HG02840 (cell line): Measurements from ENCODE around the gene KRTAP2-4.
"Not testable (repeated sequence)": the region's sequence is repeated elsewhere in the genome, so short reads cannot be mapped to it uniquely, and the experiment has no call there.

Experiments used
- ATAC-seq: cut with Tn5 transposase; IDR thresholded peaks from one replicate; pipeline ENCODE4 v1.9.1; 2021; ENCODE audit warnings: mild to moderate bottlenecking, moderate library complexity, moderate number of reproducible peaks; ENCODE audit not compliant: unreplicated experiment, low FRiP score

The KRTAP2-4 gene

GRCh38 chr17:41065829-41066624 is at the start of gene KRTAP2-4:
TSS of gene KRTAP2-4 (minus strand) at chr17:41065879. CDS start at chr17:41065845, 34 bp downstream.
- ATAC-seq, result no peak

DNA sequence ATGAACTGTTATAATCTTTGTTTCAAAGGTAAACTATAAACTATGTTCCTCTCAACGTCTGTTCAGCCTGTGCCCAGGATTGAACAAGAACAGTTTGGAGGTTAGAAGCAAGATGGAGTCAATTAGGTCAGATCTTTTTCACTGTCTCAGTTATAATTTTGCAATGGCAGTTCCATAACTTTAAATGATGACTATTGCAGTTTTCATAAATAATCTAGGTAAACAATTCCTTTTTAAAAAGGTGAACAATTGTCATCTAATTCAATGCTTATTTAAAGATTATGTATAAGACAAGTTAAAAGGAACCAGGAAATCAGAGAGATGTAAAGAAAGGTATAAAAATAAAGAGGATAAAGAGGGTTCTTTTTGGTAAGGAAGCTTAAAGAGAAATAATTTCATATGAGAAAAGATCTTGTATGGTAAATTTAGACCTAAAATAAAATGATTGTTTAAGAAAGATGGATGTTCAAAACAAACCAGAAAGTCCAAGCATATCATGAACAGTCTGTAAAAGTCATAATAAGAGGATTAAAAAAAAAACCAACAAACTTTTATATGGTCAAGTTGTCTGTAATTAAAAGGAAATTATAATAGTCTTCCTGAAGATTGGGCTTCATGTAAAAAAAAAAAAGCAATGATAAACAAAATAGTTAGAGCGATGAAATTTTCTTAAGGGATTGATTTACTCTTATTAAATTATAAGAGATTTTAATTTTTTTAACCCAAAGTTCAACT is 45.6 kb upstream of the KRTAP2-4 start:
- no peak for ATAC-seq

GRCh38 chr17:41108728-41109386 is 43.2 kb upstream of the KRTAP2-4 start:
- not testable (repeated sequence) for ATAC-seq

DNA sequence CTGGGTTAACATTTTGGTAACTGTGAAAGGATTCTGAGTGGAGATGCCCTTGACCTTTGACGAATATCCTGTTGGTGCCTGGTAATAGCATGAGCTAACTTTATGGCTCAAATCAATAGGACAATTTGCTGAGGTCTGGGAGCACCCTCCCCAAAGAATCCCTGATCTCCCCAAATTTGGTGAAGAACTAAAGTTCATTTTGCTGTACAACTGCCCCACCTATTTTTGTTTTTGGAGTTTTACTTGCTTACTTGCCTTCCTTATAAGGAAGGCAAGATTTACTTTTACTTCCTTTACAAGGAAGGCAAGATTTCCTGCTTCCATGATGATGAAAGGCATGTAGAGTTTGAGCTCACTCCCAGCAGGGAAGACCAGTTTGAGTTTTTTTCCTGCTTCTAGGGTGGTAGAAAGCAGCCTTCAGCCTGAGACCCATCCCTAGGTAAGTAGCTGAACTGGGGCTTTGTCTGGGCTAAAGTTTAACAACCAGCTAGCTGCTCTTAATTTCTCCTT is 42.3 kb upstream of the KRTAP2-4 start:
- no peak for ATAC-seq

GRCh38 chr17:41105347-41105746 is 39.7 kb upstream of the KRTAP2-4 start, which contains the start of gene KRTAP4-9:
TSS of gene KRTAP4-9 (plus strand) at chr17:41105389. CDS start at chr17:41105389, 0 bp downstream.
- ATAC-seq, result not testable (repeated sequence)

DNA sequence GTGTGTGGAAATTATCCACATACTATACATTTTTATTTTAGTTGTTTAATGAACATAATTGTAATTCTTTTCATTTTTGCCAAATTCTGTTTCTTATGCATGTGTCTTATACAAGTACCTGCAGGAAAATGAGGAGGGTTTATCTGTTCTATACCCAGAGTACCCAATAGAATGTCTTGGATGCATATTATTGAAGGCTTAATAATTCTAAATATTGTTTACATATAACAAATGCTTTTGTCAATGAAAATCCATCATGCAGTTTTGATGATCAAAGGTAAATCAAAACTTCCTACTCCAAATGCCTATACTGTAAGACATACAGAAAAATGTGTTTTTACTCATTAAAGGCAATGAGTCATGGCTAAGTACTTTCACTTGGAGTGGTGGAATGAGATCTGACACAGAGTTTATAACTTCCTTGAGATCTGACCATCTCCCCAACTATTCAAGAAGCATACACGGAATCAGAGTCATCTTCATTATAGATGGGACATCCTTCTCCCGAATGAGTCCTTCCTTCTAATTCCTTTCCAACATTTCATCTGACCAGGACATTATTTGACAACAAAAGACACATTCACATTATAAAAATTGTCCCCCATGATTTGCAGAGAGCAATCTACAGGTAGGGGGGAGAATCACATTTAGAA is 38.8 kb upstream of the KRTAP2-4 start:
- not testable (repeated sequence) for ATAC-seq

DNA sequence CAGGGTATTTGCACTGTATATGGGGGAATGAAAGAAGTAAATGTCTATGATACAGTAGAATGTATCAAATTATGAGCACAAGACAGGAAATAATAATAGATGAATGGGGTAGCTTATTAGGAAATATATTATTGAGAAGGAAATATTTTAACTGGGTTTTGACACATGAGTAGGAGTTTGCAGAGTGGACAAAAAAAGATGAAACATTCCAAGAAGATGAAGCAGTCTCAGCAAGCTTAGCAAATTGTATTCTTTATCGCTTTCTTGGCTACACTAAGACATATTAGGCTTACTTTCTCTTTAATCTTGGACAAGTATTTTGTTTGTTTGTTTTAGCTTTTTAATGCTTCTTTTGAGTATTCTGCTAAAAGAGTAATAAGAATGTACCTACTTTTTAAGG is 38.2 kb upstream of the KRTAP2-4 start:
- ATAC-seq, result no peak

DNA sequence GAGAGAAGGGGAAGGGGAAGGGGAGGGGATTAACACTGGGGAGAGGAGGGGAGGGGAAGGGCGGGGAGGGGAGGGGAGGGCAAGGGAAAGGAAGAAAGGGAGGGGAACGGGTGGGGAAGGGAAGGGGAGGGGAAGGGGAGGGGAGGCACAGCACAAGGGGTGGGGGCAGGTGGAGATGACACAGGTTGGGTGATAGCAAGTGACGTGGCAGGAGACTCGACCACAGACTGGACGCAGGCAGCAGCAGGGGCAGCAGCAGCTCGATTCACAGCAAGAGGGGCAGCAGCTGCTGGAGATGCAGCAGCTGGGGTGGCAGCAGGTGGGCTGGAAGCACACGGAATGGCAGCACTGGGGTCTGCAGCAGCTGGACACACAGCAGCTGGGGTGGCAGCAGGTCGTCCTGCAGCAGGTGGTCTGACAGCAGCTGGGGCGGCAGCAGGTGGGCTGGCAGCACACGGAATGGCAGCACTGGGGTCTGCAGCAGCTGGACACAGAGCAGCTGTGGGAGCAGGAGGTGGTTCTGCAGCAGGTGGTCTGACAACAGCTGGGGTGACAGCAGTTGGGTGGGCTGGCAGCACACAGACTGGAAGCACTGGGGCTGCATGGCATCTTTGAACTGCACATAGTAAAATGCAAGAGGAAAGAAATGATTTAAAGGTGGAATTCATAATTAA is 36.0 kb upstream of the KRTAP2-4 start, which contains the start of gene KRTAP4-16:
TSS of gene KRTAP4-16 (minus strand) at position 624 of the 674 bp plus-strand sequence. CDS start at position 624, 0 bp downstream.
- no peak for ATAC-seq

- not testable (repeated sequence) for ATAC-seq
Observed at GRCh38 chr17:41099682-41100480, 34.2 kb upstream of the KRTAP2-4 start.

DNA sequence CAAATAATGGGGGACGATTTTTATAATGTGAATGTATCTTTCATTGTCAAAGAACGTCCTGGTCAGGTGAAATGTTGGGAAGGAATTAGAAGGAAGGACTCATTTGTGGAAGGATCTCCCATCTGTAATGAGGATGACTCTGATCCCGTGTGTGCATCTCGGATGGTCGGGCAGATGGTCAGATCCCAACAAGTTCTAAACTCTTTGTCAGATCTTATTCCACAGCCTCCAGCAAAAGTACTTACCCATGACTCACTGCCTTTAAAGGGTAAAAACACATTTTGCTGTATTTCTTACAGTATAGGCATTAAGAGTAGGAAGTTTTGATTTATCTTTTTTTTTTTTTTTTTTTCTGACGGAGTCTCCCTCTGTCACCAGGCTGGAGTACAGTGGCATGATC is 32.8 kb upstream of the KRTAP2-4 start:
- no peak for ATAC-seq

DNA sequence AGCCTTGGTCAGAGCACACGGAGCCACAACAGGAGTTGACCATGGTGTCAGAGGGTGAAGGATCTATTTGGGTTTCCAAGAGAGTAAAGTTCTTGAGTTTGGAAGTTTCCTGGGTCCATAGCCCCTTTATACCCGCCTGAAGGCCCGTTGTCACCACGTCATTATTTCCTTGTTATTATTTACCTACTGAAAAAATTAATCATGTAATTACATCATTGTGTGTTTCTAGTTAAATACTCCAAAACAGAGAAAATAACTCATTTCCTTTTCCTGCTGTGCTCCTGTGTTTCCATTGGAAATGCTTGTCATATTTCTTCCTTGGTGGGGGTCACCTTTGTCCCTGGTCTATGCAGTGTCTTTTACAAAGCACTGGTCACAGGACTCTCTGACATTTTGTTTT is 32.4 kb upstream of the KRTAP2-4 start, which contains the start of gene KRTAP4-8:
TSS of gene KRTAP4-8 (minus strand) at position 101 of the 400 bp plus-strand sequence. CDS start at position 43, 58 bp downstream.
- ATAC-seq, result no peak

GRCh38 chr17:41096055-41096454 is 30.4 kb upstream of the KRTAP2-4 start:
- no peak for ATAC-seq

- ATAC-seq, result not testable (repeated sequence)
Observed at GRCh38 chr17:41088760-41089352, 23.2 kb upstream of the KRTAP2-4 start.

DNA sequence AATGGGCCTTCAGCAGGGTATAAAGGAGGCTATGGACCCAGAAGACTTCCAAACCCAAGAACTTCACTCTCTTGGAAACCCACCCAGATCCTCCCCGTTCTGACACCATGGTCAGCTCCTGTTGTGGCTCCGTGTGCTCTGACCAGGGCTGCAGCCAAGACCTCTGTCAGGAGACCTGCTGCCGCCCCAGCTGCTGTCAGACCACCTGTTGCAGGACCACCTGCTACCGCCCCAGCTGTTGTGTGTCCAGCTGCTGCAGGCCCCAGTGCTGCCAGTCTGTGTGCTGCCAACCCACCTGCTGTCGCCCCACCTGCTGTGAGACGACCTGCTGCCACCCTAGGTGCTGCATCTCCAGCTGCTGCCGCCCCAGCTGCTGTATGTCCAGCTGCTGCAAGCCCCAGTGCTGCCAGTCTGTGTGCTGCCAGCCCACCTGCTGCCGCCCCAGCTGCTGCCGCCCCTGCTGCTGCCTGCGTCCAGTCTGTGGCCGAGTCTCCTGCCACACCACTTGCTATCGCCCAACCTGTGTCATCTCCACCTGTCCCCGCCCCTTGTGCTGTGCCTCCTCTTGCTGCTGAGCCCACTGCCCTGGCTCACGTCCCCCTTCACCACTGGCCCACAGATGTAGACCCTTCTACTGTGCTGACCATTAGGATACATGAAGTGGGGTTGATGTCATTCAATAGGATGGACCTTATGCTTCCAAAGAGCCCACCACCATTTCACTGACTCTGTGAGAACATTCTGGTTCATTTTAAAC is 18.6 kb upstream of the KRTAP2-4 start, which contains the start of gene KRTAP4-7:
TSS of gene KRTAP4-7 (plus strand) at position 51 of the 757 bp plus-strand sequence. CDS start at position 108, 57 bp downstream.
- ATAC-seq, result not testable (repeated sequence)

- ATAC-seq, result not testable (repeated sequence)
Observed at GRCh38 chr17:41083427-41083826, 17.7 kb upstream of the KRTAP2-4 start.

DNA sequence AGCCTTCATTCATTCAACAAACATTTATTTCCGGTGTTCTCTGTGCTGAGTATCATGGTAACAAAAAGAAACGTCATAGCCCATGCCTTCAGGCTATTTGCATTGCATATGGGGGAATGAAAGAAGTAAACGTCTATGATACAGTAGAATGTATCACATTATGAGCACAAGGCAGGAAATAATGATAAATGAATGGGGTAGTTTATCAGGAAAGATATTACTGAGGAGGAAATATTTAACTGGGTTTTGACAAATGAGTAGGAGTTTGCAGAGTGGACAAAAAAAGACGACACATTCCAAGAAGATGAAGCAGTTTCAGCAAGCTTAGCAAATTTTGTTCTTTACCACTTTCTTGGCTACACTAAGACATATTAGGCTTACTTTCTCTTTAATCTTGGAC is 16.9 kb upstream of the KRTAP2-4 start:
- no peak for ATAC-seq

DNA sequence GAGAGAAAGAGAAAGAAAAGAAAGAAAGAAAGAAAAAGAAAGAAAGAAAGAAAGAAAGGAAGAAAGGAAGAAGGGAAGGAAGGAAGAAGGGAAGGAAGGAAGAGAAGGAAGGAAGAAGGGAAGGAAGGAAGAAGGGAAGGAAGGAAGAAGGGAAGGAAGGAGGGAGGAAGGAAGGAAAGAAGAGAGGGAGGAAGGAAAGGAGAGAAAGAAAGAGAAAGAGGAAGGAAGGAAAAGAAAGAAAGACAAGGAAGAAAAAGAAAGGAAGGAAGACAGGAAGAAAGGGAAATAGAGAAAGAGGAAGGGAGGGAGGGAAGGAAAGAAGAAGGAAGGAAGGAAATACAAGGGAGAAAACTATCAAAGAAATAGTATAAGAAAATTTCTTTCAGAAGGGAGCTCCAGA is 11.1 kb upstream of the KRTAP2-4 start:
- ATAC-seq, result no peak
